Esophagus muscularis mucosa (tissue), 3 donors: Measurements from ENCODE around the gene ZNF516.

Source experiments
- CTCF ChIP-seq, 3 experiments: fragments of 200-600 bp in 2 of 3; fragments of 450-650 bp in 1 of 3; sonication (generic) in 2 of 3; IDR thresholded peaks; one replicate each; pipeline ENCODE4 v1.5.1; 2017 to 2019; ENCODE audit warnings: antibody characterized with exemption in 3 of 3, mild to moderate bottlenecking in 2 of 3, moderate library complexity in 1 of 3
- POLR2A ChIP-seq: fragments of 450-650 bp; IDR thresholded peaks from one replicate; pipeline ENCODE4 v1.6.1; 2017; ENCODE audit warnings: antibody characterized with exemption, moderate library complexity, mild to moderate bottlenecking, low read depth
- POLR2AphosphoS5 ChIP-seq, 2 donors: sonication (generic); formaldehyde crosslinking; IDR thresholded peaks; one replicate each; pipeline ENCODE4 v1.6.1; 2017; ENCODE audit warnings: antibody characterized with exemption in 2 of 2

- TF ChIP-seq CTCF (IDR thresholded peaks at IDR 0.05) (no peak), POLR2AphosphoS5 (IDR thresholded peaks at IDR 0.05) (no peak), POLR2A (no peak)
Measured at GRCh38 chr18:76530391-76530790, 35.3 kb upstream of the ZNF516 start.
